ENCODE measurements around the gene ATXN7L2.

ATXN7L2 gene

GRCh38 chr1:109483672-109484518 is at the start of gene ATXN7L2:
ATXN7L2 (plus strand) TSS chr1:109483905; CDS start chr1:109483954, 49 bp downstream.
- POLR2A ChIA-PET: interaction anchor here (0.6 to 1.6 kb wide), 13 partner anchors 10 to 539 kb away, joined by 3 to 8 read pairs (median 5); partner anchors contain the start of genes GNAI3, PSMA5 and WDR47
- CTCF ChIA-PET: interaction anchor here (0.6 to 5.5 kb wide), 4 partner anchors 9 to 52 kb away, joined by 4 to 39 read pairs (median 6); partner anchors contain the start of gene CYB561D1
- Histone ChIP-seq H3K27ac (ENCODE audit: extremely low read depth, low read depth, low read length) (peak within 1 kb of the TSS; percentile 81), H3K4me3 (ENCODE audit: low read depth, low read length) (peak within 1 kb of the TSS; percentile 60), H3K36me3 (ENCODE audit: control insufficient read depth in 2 of 2, insufficient read depth in 1 of 2, low read length in 2 of 2) (peaks cover 0 to 25% of the 10 kb centered on the region in 2 experiments; a peak in 1 of 3 replicates), H3K4me1 (ENCODE audit: control insufficient read depth, insufficient read depth, low read length) (no peaks in the 10 kb centered on the region), H3K9me3 (ENCODE audit: control insufficient read depth, insufficient read depth, low read depth, low read length) (no peaks in the 10 kb centered on the region)
- peak; percentile 51 for TF ChIP-seq ZNF623 (tag by site-specific recombination; IDR thresholded peaks at IDR 0.05)
- no peak for TF ChIP-seq MZF1 (tag by site-specific recombination; IDR thresholded peaks at IDR 0.05; ENCODE audit: borderline replicate concordance)
- TF ChIP-seq ZNF48 (tag by site-specific recombination; IDR thresholded peaks at IDR 0.05): no peak
- peak; percentile 89 for TF ChIP-seq ZBTB44 (tag by site-specific recombination; IDR thresholded peaks at IDR 0.05)
- peak; percentile 83 for TF ChIP-seq ZBTB6 (tag by site-specific recombination; IDR thresholded peaks at IDR 0.05)
- no peak for TF ChIP-seq ZNF223 (tag by site-specific recombination; IDR thresholded peaks at IDR 0.05)
- TF ChIP-seq ZNF423 (tag by site-specific recombination; IDR thresholded peaks at IDR 0.05): peak; percentile 79
- TF ChIP-seq ZNF530 (tag by site-specific recombination; IDR thresholded peaks at IDR 0.05; ENCODE audit: low read depth): no peak
- TF ChIP-seq PRDM4 (tag by site-specific recombination; IDR thresholded peaks at IDR 0.05): peak; percentile 84
- peak; percentile 96 for TF ChIP-seq ZNF335 (tag by site-specific recombination; conservative IDR thresholded peaks at IDR 0.05)
- TF ChIP-seq ZNF19 (tag by site-specific recombination; IDR thresholded peaks at IDR 0.05; ENCODE audit: low read depth): no peak
- TF ChIP-seq ZNF341 (tag by site-specific recombination; IDR thresholded peaks at IDR 0.05; ENCODE audit: low read depth): no peak
- peak; percentile 78; the same call in 1 of the 2 replicates for TF ChIP-seq ZNF280D (tag by site-specific recombination; IDR thresholded peaks at IDR 0.05)
- no peak for TF ChIP-seq ZNF266 (tag by site-specific recombination; IDR thresholded peaks at IDR 0.05; ENCODE audit: low read depth)
- TF ChIP-seq ZBTB48 (tag by site-specific recombination; IDR thresholded peaks at IDR 0.05): peak; percentile 97
- TF ChIP-seq YY1 (tag by site-specific recombination; IDR thresholded peaks at IDR 0.05): peak; percentile 97
- TF ChIP-seq ZNF548 (tag by site-specific recombination; IDR thresholded peaks at IDR 0.05): peak; percentile 59; the same call in 1 of the 2 replicates
- TF ChIP-seq ZNF157 (tag by site-specific recombination; IDR thresholded peaks at IDR 0.05): no peak
- TF ChIP-seq SP3 (tag by site-specific recombination; IDR thresholded peaks at IDR 0.05): peak; percentile 70
- peak; percentile 97 for TF ChIP-seq ZNF692 (tag by site-specific recombination; IDR thresholded peaks at IDR 0.05)
- no peak for TF ChIP-seq ZNF274 (IDR thresholded peaks at IDR 0.05; ENCODE audit: low read length)
- no peak; the same call in 1 of the 2 replicates for TF ChIP-seq ZNF274 (tag by site-specific recombination; IDR thresholded peaks at IDR 0.05; ENCODE audit: borderline replicate concordance)
- peak; percentile 44 for TF ChIP-seq SP2 (tag by site-specific recombination; IDR thresholded peaks at IDR 0.05)
- TF ChIP-seq ZBTB1 (tag by site-specific recombination; IDR thresholded peaks at IDR 0.05): no peak; the same call in 1 of the 2 replicates
- no peak for TF ChIP-seq ZNF311 (tag by site-specific recombination; IDR thresholded peaks at IDR 0.05; ENCODE audit: borderline replicate concordance)
- no peak for TF ChIP-seq ZNF704 (tag by site-specific recombination; IDR thresholded peaks at IDR 0.05)
